Islet precursor cell (in vitro differentiated cells): ENCODE measurements around the gene PCDH1.
A peak's percentile ranks its signal among the peaks of the same experiment; 100 is the strongest.
"Not testable (repeated sequence)": the region's sequence is repeated elsewhere in the genome, so short reads cannot be mapped to it uniquely, and the experiment has no call there.

Source experiments
- DNase-seq: peaks from one replicate; pipeline ENCODE4 v3.0.0-alpha.2; 2018

Gene PCDH1

DNA sequence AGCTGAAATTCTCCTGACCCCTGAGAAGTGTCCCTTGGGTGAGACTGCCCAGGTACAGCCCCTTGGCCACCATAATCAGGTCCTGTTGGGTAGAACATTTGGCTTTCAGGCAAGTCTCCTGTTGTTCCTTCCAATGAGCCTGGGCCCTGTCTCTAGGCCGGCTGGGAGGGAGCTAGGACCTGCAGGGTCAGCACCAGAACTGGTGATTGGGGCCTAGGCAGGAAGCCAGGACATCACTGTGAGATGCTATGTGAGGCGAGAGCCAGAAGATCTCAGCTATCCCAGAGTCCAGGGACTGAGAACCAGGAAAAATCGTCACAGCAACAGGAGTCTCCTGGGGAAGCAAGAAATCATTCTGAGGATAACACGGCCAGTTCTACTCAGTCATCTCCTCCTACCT is 51.5 kb downstream of the PCDH1 start:
- DNase-seq = no peak

DNA sequence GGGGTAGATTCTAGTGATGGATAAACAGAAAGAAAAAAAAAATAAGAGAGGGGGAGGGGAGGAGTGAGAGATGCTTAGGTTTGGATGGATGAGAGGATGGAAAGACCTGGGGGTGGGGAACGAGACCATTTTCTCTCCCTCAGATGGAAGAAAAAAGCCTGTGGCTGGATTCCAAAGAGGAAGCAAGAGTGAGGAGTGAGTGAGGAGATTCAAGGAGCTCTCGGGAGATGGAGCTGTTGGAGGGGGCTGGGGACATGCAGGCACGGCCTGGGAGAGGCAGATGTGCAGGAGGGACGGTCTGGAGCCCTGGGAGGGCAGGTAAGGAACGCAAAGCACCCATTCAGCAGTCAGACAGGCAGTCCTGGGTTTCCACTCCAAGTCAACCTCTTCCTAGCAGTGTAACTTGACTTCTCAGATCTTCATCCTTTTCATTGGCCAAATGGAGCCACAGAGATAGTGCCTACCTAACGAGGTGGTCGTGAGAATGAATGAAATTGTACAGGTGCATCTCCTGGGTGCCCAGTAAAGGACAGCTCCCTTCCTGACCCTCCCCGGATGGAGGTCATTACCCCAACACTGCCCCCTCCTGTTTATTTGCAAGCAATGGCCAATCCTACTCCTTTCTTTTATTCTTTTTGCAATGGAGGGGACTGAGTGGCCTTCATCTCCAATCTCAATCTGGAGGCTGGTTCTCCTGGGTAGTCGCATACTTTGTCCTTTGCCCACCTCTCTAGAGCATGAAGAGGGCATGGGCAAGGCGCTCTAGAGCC is 52.2 kb downstream of the PCDH1 start:
- DNase-seq = no peak

DNA sequence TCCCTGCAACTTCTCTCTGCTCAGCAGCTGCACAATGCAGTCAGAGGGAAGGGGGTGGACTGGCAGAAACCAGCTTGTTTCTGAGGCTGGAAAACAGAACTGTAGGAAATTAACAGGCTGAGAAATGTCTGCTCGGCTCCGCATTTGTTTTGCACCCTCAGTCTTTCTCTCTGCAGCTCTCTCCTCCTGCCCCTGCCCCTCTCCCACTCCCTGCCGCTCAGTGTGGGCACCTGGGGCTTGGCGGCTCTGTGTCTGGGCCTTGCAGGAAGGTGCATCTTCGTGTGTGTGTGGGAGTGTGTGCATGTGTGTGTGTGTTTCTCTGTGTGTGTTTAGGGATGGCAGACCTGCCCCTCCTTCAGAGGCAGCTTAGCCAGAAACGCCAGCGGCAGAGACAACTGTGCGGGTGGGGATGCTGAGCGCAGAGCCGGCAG is 53.0 kb downstream of the PCDH1 start:
- no peak for DNase-seq

DNA sequence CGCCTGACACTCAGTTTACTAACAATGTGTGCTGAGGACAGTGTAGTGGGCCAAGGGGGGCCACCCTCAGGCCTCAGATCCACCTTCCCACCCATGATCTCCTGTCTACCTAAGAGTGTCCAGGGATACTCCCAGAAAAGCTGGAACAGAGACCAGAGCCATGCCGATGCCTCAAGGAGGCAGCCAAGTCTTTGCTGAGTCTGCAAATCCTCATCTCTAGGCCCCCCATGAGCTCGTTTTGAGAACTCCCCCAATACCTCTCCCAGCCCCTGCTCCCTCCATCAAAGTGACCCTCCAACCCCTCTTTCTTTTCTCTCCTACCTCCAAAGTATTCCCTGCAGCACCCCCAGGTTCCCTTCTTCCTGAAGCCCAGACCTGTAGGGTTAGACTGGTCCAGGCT is 53.5 kb downstream of the PCDH1 start:
- no peak for DNase-seq

DNA sequence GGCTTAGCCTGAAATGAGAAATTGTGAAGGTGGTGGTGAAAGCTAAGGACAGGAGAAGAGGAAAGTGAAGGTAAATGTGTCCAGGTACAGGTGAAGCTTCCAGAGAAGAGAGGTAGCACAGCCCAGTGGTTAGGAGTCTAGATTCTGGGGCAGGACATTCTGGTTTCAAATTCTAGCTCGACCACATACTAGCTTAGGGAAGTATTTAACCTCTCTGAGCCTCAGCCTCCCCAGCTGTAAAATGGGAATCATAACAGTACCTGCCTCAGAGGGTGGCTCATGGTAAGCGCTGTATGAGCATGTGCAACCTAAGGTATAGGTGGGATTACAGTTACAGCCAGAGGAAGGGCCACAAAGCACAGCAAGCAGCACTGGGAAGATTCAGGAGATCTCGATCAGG is 55.2 kb downstream of the PCDH1 start:
- no peak for DNase-seq

DNA sequence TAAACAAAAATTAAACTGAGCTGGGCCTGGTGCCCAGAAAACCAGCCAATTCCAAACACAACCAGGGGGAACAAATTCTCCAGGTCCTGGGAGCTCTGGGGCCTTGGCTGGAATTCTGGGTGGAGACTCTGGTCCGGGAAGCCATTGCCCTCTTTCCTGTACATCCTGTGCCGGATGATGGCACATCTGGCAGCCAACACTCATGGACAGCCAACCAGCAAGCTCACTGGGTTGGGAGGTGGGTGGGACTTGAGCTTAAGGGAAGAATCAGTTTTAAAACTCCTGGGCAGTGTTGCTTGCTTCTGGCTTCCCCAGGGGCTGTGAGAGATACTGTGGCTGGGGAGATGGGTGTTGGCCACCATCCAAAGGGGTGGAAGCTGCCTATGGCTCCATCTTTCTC is 56.1 kb downstream of the PCDH1 start:
- DNase-seq = no peak

DNA sequence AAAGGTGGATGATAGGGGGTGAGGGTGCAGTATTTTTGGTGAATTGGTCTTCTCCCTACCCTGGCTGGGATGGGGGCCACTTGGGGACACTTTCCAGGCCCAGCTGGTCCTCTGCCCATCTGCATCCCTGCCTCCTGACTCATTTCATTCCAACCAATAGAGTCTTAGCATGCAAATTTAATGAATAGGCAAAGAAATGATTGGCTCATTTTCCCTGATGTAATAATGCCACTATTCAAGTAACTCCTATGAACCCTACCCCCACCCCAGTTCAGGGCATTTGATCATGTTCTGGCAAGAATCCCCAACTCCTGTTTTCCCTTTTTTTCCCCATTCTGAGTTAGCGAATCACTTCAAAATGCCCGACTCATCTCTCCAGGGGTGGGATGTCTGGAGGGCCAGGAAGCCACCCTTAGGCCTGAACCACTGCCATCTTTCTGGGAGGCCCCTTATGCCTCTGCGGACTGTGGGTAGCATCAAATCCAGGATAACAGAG is 56.7 kb downstream of the PCDH1 start:
- DNase-seq = no peak

DNA sequence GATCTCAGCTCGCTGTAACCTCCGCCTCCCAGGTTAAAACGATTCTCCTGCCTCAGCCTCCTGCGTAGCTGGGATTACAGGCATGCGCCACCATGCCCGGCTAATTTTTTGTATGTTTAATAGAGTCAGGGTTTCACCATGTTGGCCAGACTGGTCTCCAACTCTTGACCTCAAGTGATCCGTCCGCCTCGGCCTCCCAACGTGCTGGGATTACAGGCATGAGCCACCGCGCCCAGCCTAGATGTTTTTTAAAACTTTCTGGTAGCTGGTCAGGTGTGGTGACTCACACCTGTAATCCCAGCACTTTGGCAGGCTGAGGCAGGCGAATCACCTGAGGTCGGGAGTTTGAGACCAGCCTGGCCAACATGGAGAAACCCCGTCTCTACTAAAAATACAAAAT is 57.5 kb downstream of the PCDH1 start:
- not testable (repeated sequence) for DNase-seq

DNA sequence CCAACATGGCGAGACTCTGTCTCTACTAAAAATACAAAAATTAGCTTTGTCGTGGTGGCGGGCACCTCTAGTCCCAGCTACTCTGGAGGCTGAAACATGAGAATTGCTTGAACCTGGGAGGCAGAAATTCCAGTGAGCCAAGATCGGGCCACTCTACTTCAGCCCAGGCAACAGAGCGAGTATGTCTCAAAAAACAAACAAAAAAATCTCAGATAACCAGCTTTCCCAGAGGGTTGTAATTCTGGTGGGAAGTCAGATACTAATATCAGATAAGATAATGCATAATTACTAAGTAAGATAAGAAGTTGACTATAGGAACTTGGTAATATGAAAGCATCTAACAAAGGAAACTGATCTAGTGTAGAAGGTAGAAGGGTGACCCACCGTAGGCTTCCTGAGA is 60.6 kb downstream of the PCDH1 start:
- DNase-seq = no peak

DNA sequence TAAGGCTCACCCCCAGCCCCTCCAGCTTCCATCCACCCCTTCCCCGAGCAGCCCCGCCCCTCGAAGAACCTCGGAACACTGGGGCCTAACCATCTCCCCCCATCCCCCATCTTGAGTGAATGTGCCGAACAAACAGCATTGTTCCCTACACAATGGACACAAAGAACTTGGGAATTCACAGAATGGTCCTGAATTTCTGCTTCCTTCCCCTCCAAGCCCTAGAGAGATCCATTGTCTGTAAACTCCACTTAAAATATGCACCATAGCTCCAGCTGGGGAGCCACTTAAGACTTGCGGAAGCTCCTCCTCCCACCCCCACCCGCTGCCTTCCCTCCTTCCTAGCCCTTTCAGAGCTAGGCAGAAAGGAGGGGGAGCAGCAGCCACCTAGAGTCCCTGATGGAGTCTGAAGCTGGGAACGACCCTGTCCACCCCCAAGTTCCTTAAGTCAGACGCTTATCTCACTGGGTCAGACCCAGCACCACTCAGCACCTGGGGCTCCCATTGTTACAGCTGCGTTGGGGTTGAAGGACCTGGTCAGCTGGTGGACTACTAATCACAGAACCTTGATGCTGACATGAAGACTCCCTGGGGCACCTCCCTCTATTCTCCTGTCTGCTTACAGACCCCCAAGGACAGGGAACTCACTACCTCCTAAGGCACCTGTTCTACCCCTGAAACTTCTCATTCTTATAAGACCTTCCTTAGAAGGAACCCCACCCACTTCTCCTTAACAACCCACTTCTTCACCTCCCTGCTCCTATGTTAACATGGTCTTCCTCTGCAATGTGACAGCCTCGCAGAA is 61.4 kb downstream of the PCDH1 start:
- DNase-seq = no peak

- DNase-seq = no peak
These were observed 62.4 kb downstream of the PCDH1 start for GRCh38 chr5:141815796-141816180.

- no peak for DNase-seq
These were observed 63.0 kb downstream of the PCDH1 start for GRCh38 chr5:141815051-141815795.

GRCh38 chr5:141814064-141814964 is 63.9 kb downstream of the PCDH1 start:
- peak; percentile 90 for DNase-seq

DNA sequence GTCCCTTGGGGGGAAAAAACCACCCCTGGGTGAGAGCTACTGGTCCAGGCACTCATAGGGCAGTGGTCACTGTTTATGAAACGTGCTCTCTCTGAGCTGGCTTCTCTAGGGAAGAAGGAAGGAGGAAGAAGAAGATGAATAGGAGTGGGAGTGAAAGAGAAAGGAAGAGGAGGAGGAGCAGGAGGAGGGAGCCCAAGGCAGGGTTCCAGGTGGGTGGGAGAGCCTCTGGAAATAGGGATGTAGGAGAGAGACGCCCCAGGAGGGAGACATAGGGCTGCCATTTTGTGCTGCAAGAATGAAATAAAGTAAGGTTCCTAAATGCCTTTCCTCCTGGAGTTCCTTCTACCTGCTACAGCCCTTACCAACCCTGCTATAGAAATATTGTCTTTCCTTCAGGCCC is 65.7 kb downstream of the PCDH1 start:
- no peak for DNase-seq

DNA sequence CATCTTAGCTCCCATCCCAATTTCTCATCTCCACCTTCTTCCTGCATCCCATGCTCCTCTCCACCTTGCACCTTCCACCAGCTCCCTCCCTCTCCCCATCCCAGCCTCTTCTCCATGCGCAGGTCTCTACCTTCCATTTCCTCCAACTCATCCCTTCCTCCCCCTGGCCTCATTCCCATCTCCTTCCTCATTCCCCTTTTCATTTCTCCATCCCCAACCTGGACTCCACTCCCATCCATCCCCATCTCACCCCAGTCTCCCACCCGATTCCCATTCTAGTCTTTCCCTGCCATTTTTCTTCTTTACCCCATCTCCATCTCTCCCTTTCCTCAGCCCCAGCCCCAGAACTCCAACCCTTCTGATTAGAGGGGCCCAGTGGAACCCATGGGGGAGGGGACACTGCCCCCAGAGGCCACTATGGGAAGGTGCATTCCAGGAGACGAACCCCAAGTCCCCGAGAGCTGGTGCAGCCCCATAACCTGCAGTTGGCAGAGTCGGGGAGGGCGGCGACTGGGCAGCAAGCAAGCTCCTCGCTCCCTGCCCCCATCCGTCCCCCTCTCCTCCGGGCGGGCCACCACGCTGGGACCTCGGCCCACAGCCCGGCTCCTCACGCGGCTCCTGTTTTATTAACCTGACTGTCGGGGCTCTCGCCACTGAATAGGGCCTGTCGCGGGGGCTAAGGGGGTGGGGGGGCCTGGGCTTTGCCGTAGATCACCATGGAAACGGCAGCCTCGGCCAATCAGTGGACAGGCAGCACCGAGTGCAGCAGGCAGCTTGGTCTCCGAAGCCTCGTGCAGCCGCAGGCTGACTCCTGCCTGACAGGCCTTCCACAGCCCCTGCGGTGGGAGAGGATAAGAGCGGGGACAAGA is 66.7 kb downstream of the PCDH1 start:
- DNase-seq = peak; percentile 77

GRCh38 chr5:141810702-141811101 is 67.5 kb downstream of the PCDH1 start:
- no peak for DNase-seq

DNA sequence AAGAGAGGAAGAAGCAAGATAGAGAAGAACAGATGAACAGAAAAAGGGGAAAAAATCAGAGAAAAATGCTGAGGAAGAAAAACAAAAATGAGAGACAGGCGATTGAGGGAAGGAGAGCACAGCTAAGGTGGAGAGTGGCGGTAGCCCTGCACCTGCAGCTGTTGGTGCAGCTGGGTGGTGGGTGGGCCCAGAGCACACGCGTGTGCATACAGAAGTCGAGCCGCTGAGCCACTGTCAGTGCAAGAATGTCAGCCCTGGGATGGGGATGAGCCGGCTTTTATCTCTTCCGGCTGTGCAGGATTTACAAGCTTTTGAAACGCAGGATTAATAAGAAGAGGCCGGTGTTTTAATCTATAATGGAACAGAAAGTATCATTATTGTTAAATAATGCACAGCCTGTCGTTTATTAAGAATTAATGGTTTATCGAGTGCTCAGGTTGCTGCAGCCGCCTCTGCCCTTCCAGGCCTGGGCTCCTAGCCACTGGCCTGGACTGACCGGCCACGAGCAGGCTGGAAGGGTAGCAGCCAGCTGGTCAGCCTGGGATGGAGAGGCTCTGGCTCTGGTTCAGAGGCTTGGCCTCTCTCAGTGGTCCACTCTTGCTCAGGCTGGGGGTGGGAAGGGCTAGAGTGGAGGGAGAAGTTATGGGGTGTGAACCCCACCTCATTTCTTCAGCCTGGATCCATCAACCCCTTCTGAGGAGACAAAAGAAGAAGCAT is 68.7 kb downstream of the PCDH1 start:
- DNase-seq = no peak

GRCh38 chr5:141808857-141809256 is 69.4 kb downstream of the PCDH1 start:
- DNase-seq = no peak

DNA sequence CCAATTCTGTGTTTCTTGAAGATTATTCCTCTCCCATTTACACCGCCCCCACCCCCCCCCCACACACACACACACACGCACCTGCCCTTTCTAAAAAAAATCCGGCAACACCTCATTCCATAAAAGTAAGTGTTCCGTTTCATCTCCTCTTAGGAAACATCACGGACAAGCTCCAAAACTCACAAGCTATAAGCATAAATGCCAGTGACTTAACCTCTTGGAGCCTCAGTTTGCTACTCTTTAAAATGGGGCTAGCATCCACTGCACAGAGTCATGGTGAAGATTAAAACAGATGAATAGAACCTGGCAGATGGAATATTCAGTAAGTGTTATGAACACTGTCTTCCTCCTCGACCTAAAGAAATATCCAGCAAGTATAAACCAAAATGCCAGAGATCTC is 70.5 kb downstream of the PCDH1 start:
- DNase-seq = no peak

DNA sequence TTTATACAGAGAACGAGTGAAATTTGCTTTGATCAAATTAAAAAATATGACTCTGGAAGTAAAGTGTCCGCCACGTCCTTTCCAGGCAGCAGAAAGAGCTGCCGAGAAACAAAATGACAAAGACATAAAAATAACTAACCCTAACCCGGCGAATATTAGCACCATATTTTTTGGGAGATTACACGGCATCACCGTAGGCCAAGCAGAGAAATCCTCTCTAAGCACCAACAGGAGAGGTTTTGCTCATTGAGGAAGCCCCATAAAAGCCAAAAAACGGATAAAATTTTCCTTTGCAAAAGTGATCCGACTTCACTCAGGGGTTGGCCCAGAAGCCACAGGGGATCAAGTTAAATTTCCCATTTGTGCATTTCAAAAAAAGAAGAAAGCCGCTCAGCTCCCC is 70.9 kb downstream of the PCDH1 start:
- DNase-seq = no peak

- DNase-seq = no peak
These were observed 71.6 kb downstream of the PCDH1 start for GRCh38 chr5:141806626-141807025.
